HG03108 (cell line): ENCODE results near the gene NUCB1.
"Not testable (repeated sequence)": the region's sequence is repeated elsewhere in the genome, so short reads cannot be mapped to it uniquely, and the experiment has no call there.

Source experiments
- ATAC-seq: cut with Tn5 transposase; IDR thresholded peaks from one replicate; pipeline ENCODE4 v1.9.1; 2021; ENCODE audit warnings: moderate library complexity; ENCODE audit not compliant: unreplicated experiment

The NUCB1 gene

DNA sequence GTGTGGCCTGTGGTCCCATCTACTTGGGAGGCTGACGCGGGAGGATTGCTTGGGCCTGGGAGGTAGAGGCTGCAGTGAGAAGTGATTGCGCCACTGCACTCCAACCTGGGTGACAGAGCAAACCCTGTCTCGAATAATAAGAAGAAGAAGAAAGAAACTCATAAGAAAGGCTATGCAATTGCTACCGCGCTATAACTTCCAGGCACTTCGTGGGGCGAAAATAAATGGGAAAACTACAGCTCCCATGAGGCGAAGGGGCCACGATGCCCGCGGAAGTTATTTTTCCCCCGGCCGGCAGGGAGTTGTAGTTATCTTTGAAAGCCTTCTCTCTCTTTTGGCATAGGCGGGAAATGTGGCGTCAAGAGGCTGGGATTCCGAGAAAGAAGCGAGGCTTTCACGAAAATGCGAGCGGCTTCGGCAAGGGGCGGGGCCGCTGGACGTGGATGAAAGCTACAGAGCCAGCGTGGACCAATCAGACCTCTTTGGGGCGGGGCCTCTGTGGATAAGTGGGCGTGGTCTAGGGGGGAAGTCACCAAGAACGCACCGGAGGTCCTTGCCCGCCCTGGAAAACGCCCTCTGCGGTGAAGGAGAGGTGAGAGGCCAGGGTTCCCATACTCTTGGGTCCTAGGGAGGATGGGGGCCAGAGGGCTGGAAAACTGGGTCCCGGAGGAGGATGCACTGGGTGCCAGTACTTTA lies at the start of gene NUCB1:
TSS of gene NUCB1 (plus strand) at position 532 of the 696 bp plus-strand sequence. CDS start 485 bp downstream, outside the sequence.
- ATAC-seq = peak; percentile 73

DNA sequence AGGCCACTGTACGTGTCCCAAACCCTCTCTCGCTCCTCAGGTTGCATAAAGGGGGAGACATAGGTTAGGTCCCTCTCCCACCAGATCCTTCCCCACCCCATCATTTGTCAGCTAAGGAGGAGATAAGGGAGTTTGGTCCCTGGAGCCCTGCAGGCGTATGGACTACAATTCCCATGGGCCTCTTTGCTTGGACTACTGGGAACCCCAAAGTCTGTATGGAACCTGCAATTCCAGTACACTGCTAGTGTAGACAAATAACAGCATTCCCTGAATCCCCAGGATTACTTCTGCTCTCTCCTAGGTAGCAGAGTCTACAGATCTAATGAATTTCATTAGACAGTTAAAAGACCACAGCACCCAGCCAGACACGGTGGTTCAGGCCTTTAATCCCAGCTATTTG lies 47.8 kb upstream of the NUCB1 start:
- no peak for ATAC-seq

DNA sequence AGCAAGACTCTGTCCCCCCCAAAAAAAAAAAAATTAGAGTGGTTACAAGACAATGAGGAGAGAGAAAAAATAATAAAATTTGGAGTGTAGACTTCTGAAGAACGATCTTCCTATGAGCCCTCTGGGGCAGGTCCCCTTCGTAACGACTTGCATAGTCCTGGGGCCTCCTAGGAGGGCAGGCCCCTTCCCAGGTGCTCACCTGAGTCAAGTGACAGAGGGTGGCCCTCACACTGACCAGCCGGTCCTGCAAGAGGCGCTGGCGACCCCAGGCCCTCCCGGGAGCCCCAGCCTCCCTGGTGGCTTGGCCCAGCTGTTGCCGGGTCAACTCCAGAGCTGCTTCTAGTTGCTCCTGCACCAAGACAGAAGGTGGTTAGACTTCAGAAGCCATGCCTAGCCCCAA lies 46.6 kb upstream of the NUCB1 start:
- no peak for ATAC-seq

DNA sequence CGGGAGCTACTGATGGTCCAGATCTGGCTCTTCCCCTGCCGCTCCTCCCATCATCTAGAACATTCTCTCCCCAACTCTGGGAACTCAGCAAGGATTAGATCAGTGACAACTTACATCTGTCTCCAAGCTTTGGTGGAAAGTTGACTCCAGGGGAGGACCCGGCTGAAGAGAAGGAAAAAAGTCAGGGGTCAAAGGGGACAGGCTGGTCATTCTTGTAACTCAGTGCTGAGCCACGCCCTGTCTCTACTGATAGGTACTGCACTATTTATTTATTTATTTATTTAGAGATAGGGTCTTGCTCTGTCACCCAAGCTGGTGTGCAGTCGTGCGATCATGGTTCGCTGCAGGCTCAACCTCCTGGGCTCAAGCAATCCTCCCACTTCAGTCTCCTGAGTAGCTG lies 46.0 kb upstream of the NUCB1 start:
- no peak for ATAC-seq

DNA sequence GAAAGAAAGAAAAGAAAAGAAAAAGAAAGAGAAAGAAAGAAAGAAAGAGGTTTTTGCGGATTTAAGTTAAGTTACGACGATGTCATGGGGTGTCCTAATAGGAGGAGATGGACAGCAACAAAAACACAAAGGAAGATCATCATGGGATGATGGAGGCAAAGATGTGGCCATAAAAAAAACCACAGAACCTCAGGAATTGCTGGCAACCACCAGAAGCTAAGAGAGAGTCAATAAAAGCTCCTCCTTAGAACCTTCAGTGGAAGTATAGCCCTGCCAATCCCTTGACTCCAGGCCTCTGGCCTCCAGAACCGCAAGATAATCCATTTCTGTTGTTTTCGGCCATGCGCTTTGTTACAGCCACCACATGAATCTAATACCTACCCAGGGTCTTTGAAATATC lies 43.2 kb upstream of the NUCB1 start:
- ATAC-seq = no peak

DNA sequence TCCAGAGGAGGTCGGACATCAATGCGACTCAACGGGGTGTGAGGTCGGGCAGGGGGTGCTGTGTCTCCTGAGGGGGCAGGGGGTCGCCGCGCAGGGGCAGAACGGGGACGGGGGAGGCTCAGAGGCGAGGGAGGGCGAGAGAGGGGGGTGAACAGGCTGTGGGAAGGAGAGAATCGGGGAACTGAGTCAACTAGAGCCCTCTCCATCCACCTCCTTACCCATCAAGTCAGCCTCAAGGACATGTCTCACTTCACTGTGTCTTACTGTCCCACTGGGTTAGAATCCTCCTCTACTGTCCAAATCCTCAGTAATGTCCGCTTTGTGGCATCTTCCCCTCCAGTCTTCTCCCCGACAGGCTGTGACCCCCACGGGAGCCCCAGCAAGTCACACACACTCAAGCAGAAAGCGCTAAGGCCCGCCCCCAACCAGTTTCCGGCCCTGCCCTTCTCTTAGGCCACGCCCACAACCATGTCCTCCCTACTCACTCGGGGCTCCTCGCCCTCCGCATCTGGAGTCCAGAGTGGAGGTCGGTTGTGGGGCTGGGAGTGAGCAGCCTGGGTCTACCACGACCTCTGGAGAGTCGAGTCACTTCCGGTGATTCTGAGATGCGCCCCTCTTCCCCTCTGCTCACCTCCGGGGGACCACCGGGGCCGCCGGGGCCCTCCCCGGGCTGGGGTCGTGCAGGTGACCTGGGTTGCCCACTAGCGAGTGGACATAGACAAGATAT lies 41.0 kb upstream of the NUCB1 start:
- peak; percentile 73 for ATAC-seq

DNA sequence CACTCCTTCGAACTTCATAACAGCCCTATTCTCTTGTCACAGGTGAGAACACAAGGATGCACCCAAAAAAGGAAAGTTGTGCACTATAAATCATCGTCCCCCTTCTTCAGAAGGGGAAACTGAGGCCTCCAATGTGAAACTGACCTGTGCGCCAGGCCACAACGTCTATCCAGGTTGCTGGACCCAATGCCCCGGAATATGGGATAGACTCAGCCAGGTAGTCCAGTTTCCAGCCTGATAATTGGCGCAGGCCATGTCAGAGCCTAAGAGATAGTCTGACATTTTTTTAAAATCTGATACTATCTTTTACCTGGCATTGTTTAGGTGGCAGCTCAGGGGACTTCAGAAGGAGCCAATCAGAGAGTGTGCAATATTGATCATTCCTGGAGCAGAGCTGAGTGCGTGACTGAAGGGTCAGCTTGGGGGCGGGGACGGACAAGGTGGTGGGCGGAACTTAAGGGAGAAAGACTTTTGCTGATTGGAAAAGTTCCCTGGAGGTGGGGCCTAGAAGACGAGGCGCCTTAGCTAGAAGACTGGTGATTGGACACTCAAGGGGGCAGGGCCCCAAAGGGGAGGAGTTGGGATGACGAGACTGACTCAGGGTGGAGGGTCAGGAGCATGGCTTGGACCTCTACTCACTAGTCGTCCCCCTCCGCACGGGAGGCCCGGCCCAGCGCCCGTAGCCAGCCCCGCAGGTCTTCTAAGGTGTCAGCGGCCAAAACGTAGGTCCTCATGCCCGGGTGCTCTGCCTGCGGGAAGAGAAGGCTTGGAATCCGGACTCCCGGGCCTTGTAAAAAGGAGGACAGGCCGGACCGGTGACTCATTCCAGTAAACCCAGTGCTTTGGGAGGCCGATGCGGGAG lies 40.2 kb upstream of the NUCB1 start:
- peak; percentile 45 for ATAC-seq

DNA sequence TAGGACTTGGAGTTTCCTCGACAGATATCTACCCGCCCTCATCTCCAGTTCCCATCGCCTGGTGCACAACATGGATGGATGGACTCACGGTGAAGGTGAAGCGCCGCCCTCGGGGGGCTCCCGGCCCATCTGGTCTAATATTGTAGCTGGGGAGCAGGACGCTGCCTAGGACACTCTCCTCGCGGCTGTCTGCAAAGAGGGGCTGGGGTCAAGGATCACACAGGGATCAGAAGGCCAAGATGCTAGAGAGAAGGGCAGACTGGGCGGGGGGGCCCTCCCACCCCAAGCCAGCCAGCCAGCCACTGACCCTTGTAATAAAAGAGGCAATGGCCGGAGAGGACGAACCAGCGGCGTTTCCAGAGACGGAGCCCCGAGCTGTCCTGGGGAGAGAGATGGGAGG lies 38.8 kb upstream of the NUCB1 start:
- no peak for ATAC-seq

DNA sequence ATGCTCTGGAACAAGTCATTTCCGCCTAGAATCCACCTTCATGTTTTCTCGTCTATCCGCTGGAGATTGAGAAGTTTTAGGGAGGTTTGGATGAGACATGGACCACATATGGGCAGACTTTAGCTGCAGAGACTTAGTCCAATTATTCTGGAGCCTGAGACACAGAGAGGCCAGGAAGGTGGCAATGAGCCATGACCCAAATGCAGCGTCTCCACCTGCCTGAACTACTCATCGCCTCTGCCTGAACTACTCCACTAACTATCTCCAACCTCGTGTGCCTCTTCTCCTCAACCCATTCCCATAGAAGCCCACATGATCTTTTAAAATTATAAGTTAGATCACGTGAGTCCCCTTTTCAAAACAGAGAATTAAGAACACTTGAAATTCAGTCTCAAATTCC lies 37.3 kb upstream of the NUCB1 start:
- ATAC-seq = no peak

DNA sequence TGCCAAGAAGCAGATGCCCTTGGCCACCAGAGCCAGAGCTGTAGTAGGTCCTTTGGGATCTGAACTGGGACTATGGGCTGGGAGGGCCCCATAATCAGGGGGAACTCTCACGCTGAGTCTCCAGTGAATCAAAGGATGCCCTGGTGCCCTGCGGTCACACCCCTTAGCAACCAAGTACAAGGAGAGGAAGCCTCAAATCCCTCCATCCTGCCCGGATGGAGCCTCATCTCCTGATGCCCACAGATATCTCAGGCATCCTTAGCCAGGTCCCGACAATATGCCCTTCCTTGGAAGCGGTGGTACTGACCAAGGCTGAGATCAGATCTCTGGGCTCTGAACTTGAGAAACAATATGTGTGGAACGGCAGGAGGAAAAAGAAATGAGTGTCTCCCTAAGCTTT lies 33.4 kb upstream of the NUCB1 start:
- no peak for ATAC-seq

DNA sequence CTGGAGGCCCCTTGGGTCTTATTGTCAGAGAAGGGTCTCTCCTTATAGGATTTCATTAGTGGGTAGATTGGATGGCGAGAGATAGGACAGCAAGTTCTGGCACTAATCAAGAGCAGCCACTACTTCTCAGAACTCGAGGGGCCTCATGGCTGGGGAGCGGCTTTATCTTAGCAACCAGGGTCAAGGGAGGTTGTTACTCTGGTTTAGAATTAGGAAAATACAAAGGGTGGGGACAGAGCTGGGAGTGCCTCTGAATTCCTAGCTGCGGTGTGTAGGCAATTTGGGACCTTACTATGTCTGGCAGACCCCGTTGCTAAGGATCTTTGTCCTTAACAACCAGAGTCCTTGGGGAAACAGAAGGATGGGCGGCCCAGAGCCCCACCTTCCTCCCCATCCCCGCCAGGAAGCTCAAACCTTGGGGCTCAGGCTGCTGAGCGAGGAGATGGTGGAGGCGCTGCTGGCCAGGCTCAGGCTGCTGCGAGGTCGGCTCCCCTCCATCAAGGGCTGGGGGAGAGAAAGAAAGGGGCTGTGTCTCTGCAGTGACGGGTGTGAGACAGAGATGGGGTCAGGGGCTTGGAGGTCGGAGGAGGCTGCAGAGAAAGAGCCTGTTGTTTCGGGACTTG lies 32.9 kb upstream of the NUCB1 start:
- ATAC-seq = no peak

DNA sequence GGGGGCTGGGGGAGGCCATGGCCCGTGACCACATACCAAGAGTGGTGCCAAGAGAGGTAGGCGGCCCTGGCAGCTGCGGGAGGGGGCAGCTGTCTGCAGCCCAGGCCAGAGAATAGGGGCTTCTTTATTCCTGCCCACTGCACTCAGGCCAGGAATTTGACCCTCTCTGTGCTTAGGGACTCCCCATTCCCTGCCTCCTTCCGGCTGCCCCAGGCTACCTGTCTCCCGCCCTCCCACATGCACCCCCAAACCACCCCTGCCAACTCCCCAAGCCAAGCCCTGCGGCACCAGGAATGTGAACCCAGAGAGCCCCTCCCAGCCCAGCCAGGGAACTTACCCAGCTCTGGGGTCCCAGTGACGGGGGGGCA lies 32.4 kb upstream of the NUCB1 start:
- no peak for ATAC-seq

DNA sequence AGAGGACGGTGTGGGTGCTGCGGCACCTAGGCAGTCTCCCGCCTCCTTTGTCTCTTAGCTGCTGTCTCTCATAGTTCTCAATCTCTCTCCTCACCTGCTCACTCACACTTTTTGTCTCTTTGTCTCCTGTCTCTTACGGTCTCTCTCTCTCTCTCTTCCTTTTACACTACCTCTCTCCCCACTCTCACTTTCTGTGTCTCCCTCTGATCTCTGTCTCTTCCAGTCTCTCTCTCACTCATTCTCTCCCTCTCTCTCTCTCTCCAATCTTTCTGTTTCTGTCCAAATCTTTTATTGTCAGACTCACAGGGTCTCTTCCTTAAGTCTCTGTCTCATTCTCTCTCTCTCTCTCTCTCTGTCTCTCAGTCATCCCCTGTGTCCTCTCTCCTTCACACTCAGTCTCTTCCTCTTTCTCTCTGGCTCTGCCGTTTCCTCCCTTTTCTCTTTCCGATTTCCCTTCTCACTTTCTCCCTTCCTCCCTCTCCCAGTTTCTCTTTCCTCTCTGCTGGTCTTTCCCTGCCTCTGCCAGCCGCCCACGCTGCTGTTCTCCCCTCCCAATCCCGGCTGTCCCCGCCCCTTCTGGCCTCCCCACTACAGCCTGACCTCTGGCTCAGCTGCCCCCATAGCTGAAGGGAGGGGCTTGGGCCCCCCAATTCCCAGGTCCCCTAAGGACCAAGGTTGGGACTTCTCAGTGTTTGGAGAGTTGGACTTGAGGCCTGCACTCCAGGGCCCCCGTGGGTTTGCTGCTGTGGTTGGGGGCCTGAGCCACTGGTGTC lies 31.8 kb upstream of the NUCB1 start, which contains the start of gene PLEKHA4:
TSS of gene PLEKHA4 (minus strand) at position 504 of the 773 bp plus-strand sequence. CDS start 997 bp downstream, outside the sequence.
- no peak for ATAC-seq

DNA sequence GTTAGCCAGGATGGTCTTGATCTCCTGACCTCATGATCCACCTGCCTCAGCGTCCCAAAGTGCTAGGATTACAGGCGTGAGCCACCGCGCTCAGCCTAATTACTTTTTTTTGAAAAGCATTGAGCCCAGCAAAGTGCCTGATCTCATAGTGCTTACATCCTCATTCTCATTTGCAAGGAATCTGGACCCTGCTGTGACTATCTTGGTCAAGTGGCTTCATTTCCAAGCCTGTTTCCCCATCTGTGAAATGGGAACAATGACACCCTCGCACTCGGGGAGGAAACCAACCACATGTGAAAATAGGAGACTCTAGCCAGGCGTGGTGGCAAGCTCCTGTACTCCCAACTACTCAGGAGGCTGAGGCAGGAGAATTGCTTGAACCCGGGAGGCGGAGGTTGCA lies 30.1 kb upstream of the NUCB1 start:
- no peak for ATAC-seq

DNA sequence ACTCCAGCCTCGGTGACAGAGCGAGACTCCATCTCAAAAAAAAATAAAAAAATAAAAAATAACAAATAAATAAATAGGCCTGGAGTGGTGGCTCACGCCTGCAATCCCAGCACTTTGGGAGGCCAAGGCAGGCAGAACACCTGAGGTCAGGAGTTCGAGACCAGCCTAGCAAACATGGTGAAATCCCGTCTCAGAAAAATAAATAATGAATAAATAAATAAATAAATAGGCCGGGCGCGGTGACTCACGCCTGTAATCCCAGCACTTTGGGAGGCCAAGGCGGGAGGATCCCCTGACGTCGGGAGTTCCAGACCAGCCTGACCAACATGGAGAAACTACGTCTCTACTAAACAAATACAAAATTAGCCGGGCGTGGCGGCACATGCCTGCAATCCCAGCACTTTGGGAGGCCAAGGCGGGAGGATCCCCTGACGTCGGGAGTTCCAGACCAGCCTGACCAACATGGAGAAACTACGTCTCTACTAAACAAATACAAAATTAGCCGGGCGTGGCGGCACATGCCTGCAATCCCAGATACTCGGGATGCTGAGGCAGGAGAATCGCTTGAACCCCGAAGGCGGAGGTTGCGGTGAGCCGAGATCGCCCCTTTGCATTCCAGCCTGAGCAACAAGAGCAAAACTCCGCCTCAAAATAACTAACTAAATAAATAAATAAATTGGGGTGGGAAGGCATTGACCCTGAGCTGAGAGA lies 28.5 kb upstream of the NUCB1 start:
- not testable (repeated sequence) for ATAC-seq

DNA sequence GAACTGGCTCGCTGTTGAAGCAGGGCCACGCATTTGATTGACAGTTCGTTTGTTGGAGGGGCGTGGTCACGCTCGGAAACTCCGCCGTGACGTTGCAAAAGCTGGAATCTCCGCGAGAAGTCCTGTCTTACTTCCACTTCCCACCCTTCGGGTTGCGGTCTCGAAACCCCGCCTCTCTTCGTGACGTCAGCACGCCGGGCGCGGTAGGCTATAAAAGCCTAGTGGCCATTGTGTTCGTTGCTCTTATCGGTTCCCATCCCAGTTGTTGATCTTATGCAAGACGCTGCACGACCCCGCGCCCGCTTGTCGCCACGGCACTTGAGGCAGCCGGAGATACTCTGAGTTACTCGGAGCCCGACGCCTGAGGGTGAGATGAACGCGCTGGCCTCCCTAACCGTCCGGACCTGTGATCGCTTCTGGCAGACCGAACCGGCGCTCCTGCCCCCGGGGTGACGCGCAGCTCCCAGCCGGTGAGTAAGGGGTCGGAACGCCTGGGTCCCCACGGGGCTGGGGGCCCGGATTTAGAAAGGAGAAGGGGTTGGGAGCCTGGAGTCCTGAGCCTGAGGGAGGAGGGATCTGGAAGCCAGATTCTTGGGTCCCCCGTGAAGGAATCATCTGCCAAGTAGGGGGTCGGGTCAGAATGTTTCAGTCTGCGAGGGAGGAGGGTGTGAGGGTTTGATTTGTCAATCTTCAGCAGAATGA lies 27.8 kb upstream of the NUCB1 start, which contains the start of gene PPP1R15A:
TSS of gene PPP1R15A (plus strand) at position 240 of the 702 bp plus-strand sequence. CDS start 813 bp downstream, outside the sequence.
- ATAC-seq = peak; percentile 27

DNA sequence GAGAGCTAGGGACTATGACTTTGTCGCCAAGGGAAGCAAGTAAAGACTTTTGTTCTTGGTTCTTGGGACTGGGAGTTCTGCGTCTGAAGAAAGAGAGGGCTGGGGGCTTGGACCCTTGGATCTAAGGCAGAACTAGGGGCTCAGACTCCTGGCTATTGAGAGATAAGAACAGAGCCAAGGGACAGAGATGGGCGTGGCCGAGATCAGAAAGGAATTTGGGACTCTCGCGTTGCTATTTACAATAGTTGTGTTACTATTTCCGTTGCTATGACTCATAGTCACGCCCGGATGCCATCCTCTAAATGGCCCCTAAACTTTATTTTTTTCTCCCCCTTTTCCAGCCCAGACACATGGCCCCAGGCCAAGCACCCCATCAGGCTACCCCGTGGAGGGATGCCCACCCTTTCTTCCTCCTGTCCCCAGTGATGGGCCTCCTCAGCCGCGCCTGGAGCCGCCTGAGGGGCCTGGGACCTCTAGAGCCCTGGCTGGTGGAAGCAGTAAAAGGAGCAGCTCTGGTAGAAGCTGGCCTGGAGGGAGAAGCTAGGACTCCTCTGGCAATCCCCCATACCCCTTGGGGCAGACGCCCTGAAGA lies 27.1 kb upstream of the NUCB1 start:
- ATAC-seq = peak; percentile 31

DNA sequence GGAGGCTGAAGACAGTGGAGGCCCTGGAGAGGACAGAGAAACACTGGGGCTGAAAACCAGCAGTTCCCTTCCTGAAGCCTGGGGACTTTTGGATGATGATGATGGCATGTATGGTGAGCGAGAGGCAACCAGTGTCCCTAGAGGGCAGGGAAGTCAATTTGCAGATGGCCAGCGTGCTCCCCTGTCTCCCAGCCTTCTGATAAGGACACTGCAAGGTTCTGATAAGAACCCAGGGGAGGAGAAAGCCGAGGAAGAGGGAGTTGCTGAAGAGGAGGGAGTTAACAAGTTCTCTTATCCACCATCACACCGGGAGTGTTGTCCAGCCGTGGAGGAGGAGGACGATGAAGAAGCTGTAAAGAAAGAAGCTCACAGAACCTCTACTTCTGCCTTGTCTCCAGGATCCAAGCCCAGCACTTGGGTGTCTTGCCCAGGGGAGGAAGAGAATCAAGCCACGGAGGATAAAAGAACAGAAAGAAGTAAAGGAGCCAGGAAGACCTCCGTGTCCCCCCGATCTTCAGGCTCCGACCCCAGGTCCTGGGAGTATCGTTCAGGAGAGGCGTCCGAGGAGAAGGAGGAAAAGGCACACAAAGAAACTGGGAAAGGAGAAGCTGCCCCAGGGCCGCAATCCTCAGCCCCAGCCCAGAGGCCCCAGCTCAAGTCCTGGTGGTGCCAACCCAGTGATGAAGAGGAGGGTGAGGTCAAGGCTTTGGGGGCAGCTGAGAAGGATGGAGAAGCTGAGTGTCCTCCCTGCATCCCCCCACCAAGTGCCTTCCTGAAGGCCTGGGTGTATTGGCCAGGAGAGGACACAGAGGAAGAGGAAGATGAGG lies 26.4 kb upstream of the NUCB1 start:
- ATAC-seq = no peak
